ENCODE measurements around the gene WNT7A. TPM values are rescaled to one million over a fixed set of nuclear protein-coding genes. Genes with fewer than 3 reads are reported as not detected.

The WNT7A gene
- total and polyA plus RNA-seq, 2 donors (not counting 1 experiment from before 2014, with no cell fraction given): not detected

- no peak overlapping the region for H3K4me2 ChIP-seq (replicated peaks; ENCODE audit: low read depth, low read length, poor library complexity, severe bottlenecking)
- Mint-ChIP-seq H3K4me1 (no peaks in the 10 kb centered on the region), H3K27ac (no peak overlapping the region), H3K4me3 (no peak overlapping the region), H3K27me3 (peaks cover 3% of the 10 kb centered on the region), H3K9me3 (ENCODE audit: insufficient read depth) (no peaks in the 10 kb centered on the region)
- no peak overlapping the region for H3K9ac ChIP-seq (ENCODE audit: low read length)
- DNase-seq (no peak), ATAC-seq (ENCODE audit: low read depth) (no peak)
- no peak overlapping the region for H3K27ac ChIP-seq (ENCODE audit: low read length in 2 of 2)
- H3K9me3 ChIP-seq (ENCODE audit: control extremely low read depth in 1 of 3, control insufficient read depth in 2 of 3, insufficient read depth in 1 of 3, low read length in 2 of 3): no peaks in the 10 kb centered on the region
- intact Hi-C loops (cut with micrococcal nuclease): no loop called here
- no peaks in the 10 kb centered on the region for H3K4me1 ChIP-seq (ENCODE audit: control insufficient read depth in 2 of 2, insufficient read depth in 2 of 2, low read length in 2 of 2)
- WGBS (ENCODE audit: insufficient coverage): 95% methylated on average over 3 of the region's 5 CpGs
- peaks cover 0 to 7% (median 0%) of the 10 kb centered on the region in 4 experiments for H3K27me3 ChIP-seq (replicated peaks in 1 of 4; ENCODE audit: control extremely low read depth in 1 of 4, control insufficient read depth in 3 of 4, insufficient read depth in 4 of 4, low read length in 3 of 4)
- H4K20me1 ChIP-seq (ENCODE audit: control insufficient read depth, insufficient read depth, low read length, poor library complexity, severe bottlenecking): no peaks in the 10 kb centered on the region
- H3K36me3 ChIP-seq (replicated peaks in 1 of 2; ENCODE audit: control extremely low read depth in 1 of 2, control insufficient read depth in 1 of 2, extremely low read depth in 1 of 2, insufficient read depth in 2 of 2, low read length in 1 of 2): no peaks in the 10 kb centered on the region
- CTCF ChIA-PET: no interaction called here
- POLR2A ChIA-PET: no interaction called here
- H3K79me2 ChIP-seq (ENCODE audit: control insufficient read depth, insufficient read depth, low read length): no peaks in the 10 kb centered on the region
- TF ChIP-seq EZH2 (IDR thresholded peaks at IDR 0.05; ENCODE audit: borderline replicate concordance, insufficient read depth, low read depth, low read length, poor library complexity, severe bottlenecking) (no peak), CTCF (IDR thresholded peaks at IDR 0.05) (no peak)
- no peak overlapping the region for H2AFZ ChIP-seq (ENCODE audit: insufficient read depth, low read depth, low read length, poor library complexity, severe bottlenecking)
- no peak overlapping the region for H3K4me3 ChIP-seq (ENCODE audit: control extremely low read depth in 1 of 5, extremely low read depth in 1 of 5, insufficient read depth in 1 of 5, low read depth in 2 of 5, low read length in 4 of 5)
Measured at GRCh38 chr3:13843351-13843750, 36.5 kb downstream of the WNT7A start.

GRCh38 chr3:13842226-13842625, 37.6 kb downstream of the WNT7A start:
- DNase-seq (no peak), ATAC-seq (ENCODE audit: low read depth) (no peak)
- no peak overlapping the region for H2AFZ ChIP-seq (ENCODE audit: insufficient read depth, low read depth, low read length, poor library complexity, severe bottlenecking)
- peaks cover 0 to 7% (median 0%) of the 10 kb centered on the region in 4 experiments for H3K27me3 ChIP-seq (replicated peaks in 1 of 4; ENCODE audit: control extremely low read depth in 1 of 4, control insufficient read depth in 3 of 4, insufficient read depth in 4 of 4, low read length in 3 of 4)
- no peaks in the 10 kb centered on the region for H3K4me1 ChIP-seq (ENCODE audit: control insufficient read depth in 2 of 2, insufficient read depth in 2 of 2, low read length in 2 of 2)
- no peaks in the 10 kb centered on the region for H3K79me2 ChIP-seq (ENCODE audit: control insufficient read depth, insufficient read depth, low read length)
- ChIA-PET CTCF (no interaction called here), POLR2A (no interaction called here)
- no peak overlapping the region for H3K4me3 ChIP-seq (ENCODE audit: control extremely low read depth in 1 of 5, extremely low read depth in 1 of 5, insufficient read depth in 1 of 5, low read depth in 2 of 5, low read length in 4 of 5)
- H3K9me3 Mint-ChIP-seq (ENCODE audit: insufficient read depth): no peaks in the 10 kb centered on the region
- H3K9me3 ChIP-seq (ENCODE audit: control extremely low read depth in 1 of 3, control insufficient read depth in 2 of 3, insufficient read depth in 1 of 3, low read length in 2 of 3): no peaks in the 10 kb centered on the region
- no peaks in the 10 kb centered on the region for H4K20me1 ChIP-seq (ENCODE audit: control insufficient read depth, insufficient read depth, low read length, poor library complexity, severe bottlenecking)
- H3K27ac ChIP-seq (ENCODE audit: low read length in 2 of 2): no peak overlapping the region
- H3K36me3 ChIP-seq (replicated peaks in 1 of 2; ENCODE audit: control extremely low read depth in 1 of 2, control insufficient read depth in 1 of 2, extremely low read depth in 1 of 2, insufficient read depth in 2 of 2, low read length in 1 of 2): no peaks in the 10 kb centered on the region
- 83% methylated on average over 4 of the region's 4 CpGs for WGBS (ENCODE audit: insufficient coverage)
- no peak for TF ChIP-seq CTCF (IDR thresholded peaks at IDR 0.05)
- TF ChIP-seq EZH2 (IDR thresholded peaks at IDR 0.05; ENCODE audit: borderline replicate concordance, insufficient read depth, low read depth, low read length, poor library complexity, severe bottlenecking): no peak
- H3K4me2 ChIP-seq (replicated peaks; ENCODE audit: low read depth, low read length, poor library complexity, severe bottlenecking): no peak overlapping the region
- peaks cover 3% of the 10 kb centered on the region for H3K27me3 Mint-ChIP-seq
- H3K4me1 Mint-ChIP-seq: no peaks in the 10 kb centered on the region
- intact Hi-C loops (cut with micrococcal nuclease): no loop called here
- no peak overlapping the region for H3K4me3 Mint-ChIP-seq
- H3K9ac ChIP-seq (ENCODE audit: low read length): no peak overlapping the region
- no peak overlapping the region for H3K27ac Mint-ChIP-seq

Data from B cell (primary cell).